ENCODE results near the gene KDM2A.

Gene KDM2A

GRCh38 chr11:67082071-67082791 lies 36.8 kb upstream of the KDM2A start:
- H3K4me3 ChIP-seq (ENCODE audit: low read depth, low read length) = no peak overlapping the region
- in situ Hi-C loops (cut with HindIII; ENCODE audit: low sequenced_read_pairs) = no loop called here
- no peak for TF ChIP-seq CTCF (IDR thresholded peaks at IDR 0.05; ENCODE audit: low read depth, low read length)
- no peak for DNase-seq (ENCODE audit: low read depth, low spot score)

GRCh38 chr11:67083786-67084366 lies 35.2 kb upstream of the KDM2A start:
- H3K4me3 ChIP-seq (ENCODE audit: low read depth, low read length) = no peak overlapping the region
- in situ Hi-C loops (cut with HindIII; ENCODE audit: low sequenced_read_pairs) = no loop called here
- no peak for DNase-seq (ENCODE audit: low read depth, low spot score)
- no peak for TF ChIP-seq CTCF (IDR thresholded peaks at IDR 0.05; ENCODE audit: low read depth, low read length)

- DNase-seq (ENCODE audit: low read depth, low spot score) = no peak
- TF ChIP-seq CTCF (IDR thresholded peaks at IDR 0.05; ENCODE audit: low read depth, low read length) = no peak
- in situ Hi-C loops (cut with HindIII; ENCODE audit: low sequenced_read_pairs) = no loop called here
- H3K4me3 ChIP-seq (ENCODE audit: low read depth, low read length) = no peak overlapping the region
Observed at GRCh38 chr11:67085617-67086016, 33.4 kb upstream of the KDM2A start.

GRCh38 chr11:67090717-67091116 lies 28.3 kb upstream of the KDM2A start:
- in situ Hi-C loops (cut with HindIII; ENCODE audit: low sequenced_read_pairs) = no loop called here
- DNase-seq (ENCODE audit: low read depth, low spot score) = no peak
- TF ChIP-seq CTCF (IDR thresholded peaks at IDR 0.05; ENCODE audit: low read depth, low read length) = no peak
- H3K4me3 ChIP-seq (ENCODE audit: low read depth, low read length) = no peak overlapping the region

- no peak overlapping the region for H3K4me3 ChIP-seq (ENCODE audit: low read depth, low read length)
- no peak for TF ChIP-seq CTCF (IDR thresholded peaks at IDR 0.05; ENCODE audit: low read depth, low read length)
- no peak for DNase-seq (ENCODE audit: low read depth, low spot score)
- in situ Hi-C loops (cut with HindIII; ENCODE audit: low sequenced_read_pairs) = no loop called here
Observed at GRCh38 chr11:67095214-67095507, 23.9 kb upstream of the KDM2A start.

- no peak for DNase-seq (ENCODE audit: low read depth, low spot score)
- in situ Hi-C loops (cut with HindIII; ENCODE audit: low sequenced_read_pairs) = no loop called here
- no peak overlapping the region for H3K4me3 ChIP-seq (ENCODE audit: low read depth, low read length)
- no peak for TF ChIP-seq CTCF (IDR thresholded peaks at IDR 0.05; ENCODE audit: low read depth, low read length)
Observed at GRCh38 chr11:67098799-67099429, 20.1 kb upstream of the KDM2A start.
